ENCODE results near the gene SNRPB. TPM values are rescaled to one million over a fixed set of nuclear protein-coding genes. Genes with fewer than 3 reads are reported as not detected.

Gene SNRPB
- polyA plus RNA-seq, 1 experiment, result 137 TPM

DNA sequence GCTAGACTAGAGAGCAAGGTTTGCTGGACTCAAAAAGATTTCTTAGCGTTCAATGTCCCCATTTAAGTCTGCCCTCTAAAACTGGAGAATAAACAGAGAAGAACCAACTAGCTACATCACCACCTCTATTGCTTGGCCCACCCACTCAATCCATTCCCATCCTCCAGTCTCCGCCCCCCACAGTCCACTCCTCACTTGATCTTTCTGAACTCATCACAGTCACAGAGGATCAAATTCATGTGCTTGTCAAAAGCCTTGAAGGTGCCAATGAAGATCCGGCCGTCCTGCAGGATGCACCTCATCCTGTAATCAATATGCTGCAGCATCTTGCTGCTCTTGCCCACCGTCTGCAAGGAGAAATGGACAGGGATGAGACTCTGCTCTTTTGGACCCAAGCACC is 3.2 kb downstream of the SNRPB start:
- ChIA-PET POLR2A (no interaction called here), CTCF (interaction anchor here (0.6 to 3.4 kb wide), 6 partner anchors 11 to 57 kb away, joined by 3 to 22 read pairs (median 10); no protein-coding TSS in a partner anchor)
- H3K9me3 ChIP-seq (ENCODE audit: control insufficient read depth, insufficient read depth, low read length), result no peaks in the 10 kb centered on the region; the same call in 1 of the 2 replicates
- no peaks in the 10 kb centered on the region for H3K27me3 ChIP-seq (ENCODE audit: control insufficient read depth, insufficient read depth, low read length)
- TF ChIP-seq, protein P1, sequence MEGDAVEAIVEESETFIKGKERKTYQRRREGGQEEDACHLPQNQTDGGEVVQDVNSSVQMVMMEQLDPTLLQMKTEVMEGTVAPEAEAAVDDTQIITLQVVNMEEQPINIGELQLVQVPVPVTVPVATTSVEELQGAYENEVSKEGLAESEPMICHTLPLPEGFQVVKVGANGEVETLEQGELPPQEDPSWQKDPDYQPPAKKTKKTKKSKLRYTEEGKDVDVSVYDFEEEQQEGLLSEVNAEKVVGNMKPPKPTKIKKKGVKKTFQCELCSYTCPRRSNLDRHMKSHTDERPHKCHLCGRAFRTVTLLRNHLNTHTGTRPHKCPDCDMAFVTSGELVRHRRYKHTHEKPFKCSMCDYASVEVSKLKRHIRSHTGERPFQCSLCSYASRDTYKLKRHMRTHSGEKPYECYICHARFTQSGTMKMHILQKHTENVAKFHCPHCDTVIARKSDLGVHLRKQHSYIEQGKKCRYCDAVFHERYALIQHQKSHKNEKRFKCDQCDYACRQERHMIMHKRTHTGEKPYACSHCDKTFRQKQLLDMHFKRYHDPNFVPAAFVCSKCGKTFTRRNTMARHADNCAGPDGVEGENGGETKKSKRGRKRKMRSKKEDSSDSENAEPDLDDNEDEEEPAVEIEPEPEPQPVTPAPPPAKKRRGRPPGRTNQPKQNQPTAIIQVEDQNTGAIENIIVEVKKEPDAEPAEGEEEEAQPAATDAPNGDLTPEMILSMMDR (IDR thresholded peaks at IDR 0.05; ENCODE audit: low read depth, low read length), result no peak
- H3K27ac ChIP-seq (ENCODE audit: low read depth, low read length), result no peak overlapping the region
- DNase-seq (ENCODE audit: low read depth, low spot score), result no peak
- H3K4me3 ChIP-seq (ENCODE audit: low read depth, low read length), result no peak overlapping the region

DNA sequence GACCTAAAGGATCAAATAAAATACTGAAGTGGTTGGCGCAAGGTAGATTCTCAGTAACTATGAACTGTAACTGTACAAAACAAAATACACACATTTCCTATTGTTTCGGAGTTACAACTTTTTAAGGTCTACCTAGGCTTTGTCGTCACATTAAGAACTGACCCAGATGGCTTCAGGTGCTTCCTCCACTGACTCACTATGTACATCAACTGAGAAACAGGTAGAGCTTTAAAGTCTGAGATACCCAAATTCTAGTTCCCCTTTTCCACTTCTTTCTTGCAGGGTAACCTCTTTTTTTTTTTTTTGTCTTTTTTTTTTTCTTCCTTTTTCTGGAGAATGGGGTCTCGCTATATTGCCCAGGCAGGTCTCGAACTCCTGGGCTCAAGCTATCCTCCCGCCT is 5.5 kb downstream of the SNRPB start:
- POLR2A ChIA-PET, result no interaction called here
- CTCF ChIA-PET, result interaction anchor here (3.2 kb wide), 1 partner anchor 12 kb away, joined by 12 read pairs; no protein-coding TSS in a partner anchor
- Histone ChIP-seq H3K27me3 (ENCODE audit: control insufficient read depth, insufficient read depth, low read length) (no peaks in the 10 kb centered on the region), H3K27ac (ENCODE audit: low read depth, low read length) (no peak overlapping the region), H3K4me3 (ENCODE audit: low read depth, low read length) (no peak overlapping the region), H3K9me3 (ENCODE audit: control insufficient read depth, insufficient read depth, low read length) (no peaks in the 10 kb centered on the region; the same call in 1 of the 2 replicates)
- no peak for DNase-seq (ENCODE audit: low read depth, low spot score)
- TF ChIP-seq, protein P1 (IDR thresholded peaks at IDR 0.05; ENCODE audit: low read depth, low read length), result no peak

DNA sequence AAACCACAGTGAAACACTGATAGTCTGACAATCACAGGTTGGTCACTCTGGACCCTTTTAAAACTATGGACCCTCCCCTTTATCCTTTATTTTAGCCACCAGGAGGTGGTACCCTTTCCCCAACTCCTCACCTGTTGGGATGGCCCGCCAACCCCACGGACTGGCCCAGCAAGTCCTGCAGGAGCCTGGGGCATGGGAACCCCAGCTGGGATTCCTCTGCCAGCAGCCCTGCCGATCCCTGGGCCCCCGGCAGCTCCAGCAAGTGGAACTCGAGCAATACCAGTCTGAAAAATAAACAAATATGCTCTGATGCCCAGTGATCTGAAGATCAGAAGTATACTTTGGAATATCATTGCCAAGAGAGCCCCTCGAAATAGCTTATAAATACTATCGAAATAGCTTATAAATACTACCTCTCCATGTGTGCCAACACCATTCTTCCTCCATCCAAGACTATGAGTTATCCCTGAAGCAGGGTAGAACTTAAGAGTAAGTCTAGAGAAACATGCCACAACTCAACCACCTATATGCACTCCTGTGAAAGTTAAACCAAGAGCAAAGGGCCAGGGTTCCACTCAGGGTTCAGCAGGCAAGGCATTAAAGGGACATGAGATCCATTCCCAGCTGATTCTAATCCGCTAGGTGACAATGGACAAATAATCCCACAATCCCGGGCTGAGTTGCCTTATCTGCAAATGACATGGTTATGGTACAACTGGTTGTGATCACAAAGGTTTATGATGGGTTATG is 6.8 kb downstream of the SNRPB start:
- DNase-seq (ENCODE audit: low read depth, low spot score), result no peak
- no peaks in the 10 kb centered on the region for H3K27me3 ChIP-seq (ENCODE audit: control insufficient read depth, insufficient read depth, low read length)
- ChIA-PET CTCF (interaction anchor here (1.0 to 3.2 kb wide), 4 partner anchors 9 to 61 kb away, joined by 3 to 12 read pairs (median 5); no protein-coding TSS in a partner anchor), POLR2A (no interaction called here)
- no peak overlapping the region for H3K4me3 ChIP-seq (ENCODE audit: low read depth, low read length)
- no peaks in the 10 kb centered on the region; the same call in 1 of the 2 replicates for H3K9me3 ChIP-seq (ENCODE audit: control insufficient read depth, insufficient read depth, low read length)
- TF ChIP-seq, protein P1 (IDR thresholded peaks at IDR 0.05; ENCODE audit: low read depth, low read length), result no peak
- H3K27ac ChIP-seq (ENCODE audit: low read depth, low read length), result no peak overlapping the region

DNA sequence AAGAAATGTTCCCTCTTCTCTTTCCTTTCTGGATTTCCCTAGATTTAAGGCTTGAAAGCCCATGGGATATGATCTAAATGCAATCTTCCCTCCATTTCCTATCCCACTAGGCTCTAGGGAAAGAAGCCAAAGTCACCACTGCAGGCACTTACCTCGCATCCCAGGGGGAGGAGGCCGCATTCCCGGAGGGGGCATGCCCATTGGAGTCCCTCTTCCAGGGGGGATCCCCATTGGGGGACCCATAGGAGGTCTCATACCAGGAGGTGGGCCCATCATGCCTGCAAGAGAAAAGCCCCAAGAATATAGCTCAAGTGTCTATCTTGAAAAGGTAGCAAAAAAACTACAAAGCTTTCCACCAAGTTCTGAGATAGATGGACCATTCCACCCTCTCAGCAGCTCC is 8.1 kb downstream of the SNRPB start:
- no peaks in the 10 kb centered on the region for H3K27me3 ChIP-seq (ENCODE audit: control insufficient read depth, insufficient read depth, low read length)
- TF ChIP-seq, protein P1 (IDR thresholded peaks at IDR 0.05; ENCODE audit: low read depth, low read length), result no peak
- H3K4me3 ChIP-seq (ENCODE audit: low read depth, low read length), result no peak overlapping the region
- no peak overlapping the region for H3K27ac ChIP-seq (ENCODE audit: low read depth, low read length)
- ChIA-PET CTCF (interaction anchor here (1.1 to 3.2 kb wide), 3 partner anchors 10 to 62 kb away, joined by 4 to 12 read pairs (median 6); no protein-coding TSS in a partner anchor), POLR2A (no interaction called here)
- no peak for DNase-seq (ENCODE audit: low read depth, low spot score)
- H3K9me3 ChIP-seq (ENCODE audit: control insufficient read depth, insufficient read depth, low read length), result no peaks in the 10 kb centered on the region; the same call in 1 of the 2 replicates
